Measurements from ENCODE around the gene SCARB1. TPM values are rescaled to one million over a fixed set of nuclear protein-coding genes. Genes with fewer than 3 reads are reported as not detected.

Gene SCARB1
- total and polyA plus RNA-seq, 2 of the 13 experiments (the other 11 are each of a cell fraction or from before 2014, with no cell fraction given), result 63.4 to 160 TPM

- no peak for TF ChIP-seq RELA (CRISPR knock-in tag; IDR thresholded peaks at IDR 0.05)
- no peak for TF ChIP-seq ZNF766 (CRISPR knock-in tag; IDR thresholded peaks at IDR 0.05; ENCODE audit: borderline replicate concordance)
- TF ChIP-seq HOXA5 (CRISPR knock-in tag; IDR thresholded peaks at IDR 0.05), result no peak
- no peak for TF ChIP-seq KMT2A (CRISPR knock-in tag; IDR thresholded peaks at IDR 0.05)
- TF ChIP-seq FUBP1 (CRISPR knock-in tag; IDR thresholded peaks at IDR 0.05; ENCODE audit: borderline replicate concordance), result no peak
- no peak for TF ChIP-seq ZNF704 (CRISPR knock-in tag; IDR thresholded peaks at IDR 0.05; ENCODE audit: borderline replicate concordance)
- no peak for TF ChIP-seq THAP11 (CRISPR knock-in tag; IDR thresholded peaks at IDR 0.05)
- TF ChIP-seq RBM39 (IDR thresholded peaks at IDR 0.05; ENCODE audit: low read depth, low read length, poor library complexity, severe bottlenecking), result no peak
- TF ChIP-seq HMGA1 (CRISPR knock-in tag; conservative IDR thresholded peaks at IDR 0.05), result no peak
- TF ChIP-seq POGZ (CRISPR knock-in tag; IDR thresholded peaks at IDR 0.05), result no peak
- no peak for TF ChIP-seq RORA (CRISPR knock-in tag; IDR thresholded peaks at IDR 0.05)
- no peak for TF ChIP-seq SALL2 (CRISPR knock-in tag; IDR thresholded peaks at IDR 0.05)
- no peak for TF ChIP-seq ZNF576 (CRISPR knock-in tag; IDR thresholded peaks at IDR 0.05)
- TF ChIP-seq TCF12 (IDR thresholded peaks at IDR 0.05), result no peak
- TF ChIP-seq TCF12 (CRISPR knock-in tag; IDR thresholded peaks at IDR 0.05), result no peak
- no peak for TF ChIP-seq ZNF569 (CRISPR knock-in tag; IDR thresholded peaks at IDR 0.05; ENCODE audit: borderline replicate concordance)
- no peak for TF ChIP-seq ZBTB39 (CRISPR knock-in tag; IDR thresholded peaks at IDR 0.05)
- TF ChIP-seq DMAP1 (CRISPR knock-in tag; IDR thresholded peaks at IDR 0.05), result no peak
- no peak for TF ChIP-seq PBX2 (CRISPR knock-in tag; IDR thresholded peaks at IDR 0.05)
- TF ChIP-seq MBD4 (IDR thresholded peaks at IDR 0.05; ENCODE audit: borderline replicate concordance, low read length), result no peak
- TF ChIP-seq HNRNPLL (IDR thresholded peaks at IDR 0.05; ENCODE audit: low read depth, low read length, poor library complexity, severe bottlenecking), result no peak
- TF ChIP-seq RAD21 (CRISPR knock-in tag; IDR thresholded peaks at IDR 0.05), result no peak
- no peak for TF ChIP-seq SMYD3 (CRISPR knock-in tag; IDR thresholded peaks at IDR 0.05)
- TF ChIP-seq ZNF335 (CRISPR knock-in tag; IDR thresholded peaks at IDR 0.05), result no peak
- no peak for TF ChIP-seq TBL1XR1 (IDR thresholded peaks at IDR 0.05; ENCODE audit: borderline replicate concordance, low read length, partially characterized antibody)
Observed at GRCh38 chr12:124875803-124876132, 12.1 kb upstream of the SCARB1 start (continued).
